MM.1S (cell line): ENCODE data around the gene PORCN.

Experiments
- CTCF ChIP-seq: fragments of 300-600 bp; sonication (generic); IDR thresholded peaks from 2 replicates; pipeline ENCODE4 v1.5.1; 2016; ENCODE audit warnings: antibody characterized with exemption, low read length, mixed read lengths
- EZH2 ChIP-seq: fragments of 300-600 bp; sonication (generic); optimal IDR thresholded peaks from 2 replicates; pipeline ENCODE3; 2017; ENCODE audit warnings: low read depth, mild to moderate bottlenecking, antibody characterized with exemption, low read length, mixed read lengths
- EZH2phosphoT487 ChIP-seq: fragments of 300-600 bp; sonication (generic); IDR thresholded peaks from 2 replicates; pipeline ENCODE4 v1.6.1; 2018; ENCODE audit warnings: antibody characterized with exemption, low read length

GRCh38 chrX:48538641-48539344 lies 30.0 kb downstream of the PORCN start:
- TF ChIP-seq EZH2 (no peak), CTCF (no peak), EZH2phosphoT487 (no peak)
